Activated T-helper 2 cell treated with anti-CD3 and anti-CD28 coated beads, Interferon-gamma antibody, Interleukin-2, Interleukin-4, amounts not matched to agents 10 μg/mL and 5 μg/mL and 100 μg/mL, durations not matched to agents 14 hours and 24 hours and 36 hours (primary cell): ENCODE data around the gene PPME1. TPM values are rescaled to one million over a fixed set of nuclear protein-coding genes. Genes with fewer than 3 reads are reported as not detected.

Experiments
- DNase-seq: peaks from one replicate; pipeline ENCODE4 v3.0.0; 2021; ENCODE audit warnings: low spot score
- H3K27ac Mint-ChIP-seq: one replicate; pipeline ENCODE4 v1.8.0; 2021; ENCODE audit warnings: mixed read lengths
- H3K27me3 Mint-ChIP-seq: one replicate; pipeline ENCODE4 v1.8.0; 2021; ENCODE audit warnings: low read depth, mixed read lengths
- H3K36me3 Mint-ChIP-seq: one replicate; pipeline ENCODE4 v1.8.0; 2021; ENCODE audit warnings: low read depth, mixed read lengths
- H3K4me1 Mint-ChIP-seq: one replicate; pipeline ENCODE4 v1.8.0; 2021; ENCODE audit warnings: low read depth, mixed read lengths
- H3K4me3 Mint-ChIP-seq: one replicate; pipeline ENCODE4 v1.8.0; 2021; ENCODE audit warnings: low read depth, mild to moderate bottlenecking, moderate library complexity, mixed read lengths
- H3K9me3 Mint-ChIP-seq: one replicate; pipeline ENCODE4 v1.8.0; 2021; ENCODE audit warnings: mixed read lengths
- intact Hi-C: fragments of 100-400 bp; cut with micrococcal nuclease; formaldehyde crosslinking; loops from one replicate; pipeline ENCODE4 v1.15.1; 2023
- total RNA-seq: library from RNA; stranded (reverse); gene quantifications from 2 replicates; pipeline ENCODE4 v1.2.3, GENCODE V29; 2022

The PPME1 gene
- total RNA-seq, 1 donor from 2014 or later, result 67.5 TPM

DNA sequence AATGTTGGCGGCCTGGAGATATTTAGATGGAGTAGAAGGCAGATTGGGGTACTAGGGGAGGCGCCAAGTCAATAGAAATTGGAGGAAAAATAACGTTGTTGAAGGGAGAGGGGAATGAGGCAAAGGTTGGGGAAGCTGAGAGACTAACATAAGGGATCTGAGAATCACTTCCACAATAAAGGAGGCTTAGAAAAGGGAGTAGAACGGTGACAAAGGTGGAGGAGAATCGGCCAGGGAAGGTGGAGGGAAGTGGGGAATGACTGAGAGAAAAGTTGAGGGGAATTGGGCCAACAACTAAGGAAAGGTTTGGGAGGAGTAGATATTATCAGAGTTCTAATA is 510 bp downstream of the PPME1 start:
- DNase-seq, result no peak
- H3K4me3 Mint-ChIP-seq, result no peak overlapping the region
- intact Hi-C loops, result loop anchor here (2.0 to 5.0 kb wide), 7 partner anchors 33 to 384 kb away; partner anchors contain the start of genes COA4, LIPT2, MRPL48 and PAAF1
- peaks cover 13% of the 10 kb centered on the region for H3K4me1 Mint-ChIP-seq
- H3K27me3 Mint-ChIP-seq, result no peaks in the 10 kb centered on the region
- H3K9me3 Mint-ChIP-seq, result no peaks in the 10 kb centered on the region
- H3K27ac Mint-ChIP-seq, result no peak overlapping the region
- peaks cover 19% of the 10 kb centered on the region for H3K36me3 Mint-ChIP-seq

DNA sequence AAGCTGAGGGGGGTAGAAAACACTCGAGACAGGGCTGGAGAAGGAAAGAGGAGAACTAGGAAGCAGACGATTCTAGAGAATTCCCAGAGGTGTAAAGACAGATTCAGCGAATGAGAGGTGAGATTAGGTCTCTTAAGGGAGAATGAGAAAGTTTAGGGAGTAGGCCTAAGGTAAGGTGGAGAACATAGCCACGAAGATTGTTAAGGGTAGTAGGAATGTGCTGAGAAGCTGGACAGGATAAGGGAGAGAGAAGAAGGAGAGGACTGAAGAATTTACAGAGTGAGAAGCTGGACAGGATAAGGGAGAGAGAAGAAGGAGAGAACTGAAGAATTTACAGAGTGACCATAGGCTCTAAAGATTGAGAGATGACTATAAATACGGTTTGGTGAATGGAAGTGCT is 908 bp downstream of the PPME1 start:
- no peak overlapping the region for H3K4me3 Mint-ChIP-seq

DNA sequence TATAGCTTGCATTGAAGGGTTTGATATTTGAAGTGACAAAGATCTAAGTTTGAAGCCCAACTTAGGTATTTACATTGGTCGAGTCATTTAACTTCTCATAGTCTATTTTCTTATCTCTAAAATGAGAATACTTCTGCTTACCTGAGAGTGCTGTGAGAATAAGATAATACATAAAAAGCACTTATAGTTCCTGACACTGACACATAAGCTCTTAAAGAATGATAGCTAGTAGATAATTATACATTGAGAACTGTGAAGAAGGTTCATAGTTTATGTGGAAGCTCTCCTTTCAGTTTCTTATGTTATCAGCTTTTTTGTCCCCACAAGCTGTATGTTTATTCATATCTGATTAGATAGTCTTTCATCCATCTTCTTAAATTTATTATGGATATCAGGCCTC is 4.8 kb downstream of the PPME1 start:
- intact Hi-C loops, result no loop called here
- H3K4me3 Mint-ChIP-seq, result no peak overlapping the region
- H3K4me1 Mint-ChIP-seq, result peaks cover 16% of the 10 kb centered on the region
- H3K27ac Mint-ChIP-seq, result no peak overlapping the region
- no peaks in the 10 kb centered on the region for H3K27me3 Mint-ChIP-seq
- peaks cover 15% of the 10 kb centered on the region for H3K36me3 Mint-ChIP-seq
- no peaks in the 10 kb centered on the region for H3K9me3 Mint-ChIP-seq
- no peak for DNase-seq

More for the DNA sequence above, 908 bp downstream of the PPME1 start:
- no peaks in the 10 kb centered on the region for H3K27me3 Mint-ChIP-seq
- peaks cover 13% of the 10 kb centered on the region for H3K4me1 Mint-ChIP-seq
- H3K36me3 Mint-ChIP-seq, result peaks cover 15% of the 10 kb centered on the region
- H3K27ac Mint-ChIP-seq, result no peak overlapping the region
- DNase-seq, result no peak
- intact Hi-C loops, result loop anchor here (2.0 to 5.0 kb wide), 7 partner anchors 33 to 385 kb away; partner anchors contain the start of genes COA4, LIPT2, MRPL48 and PAAF1
- no peaks in the 10 kb centered on the region for H3K9me3 Mint-ChIP-seq

GRCh38 chr11:74179234-74180052 is 8.4 kb downstream of the PPME1 start:
- no peaks in the 10 kb centered on the region for H3K27me3 Mint-ChIP-seq
- intact Hi-C loops, result no loop called here
- peaks cover 15% of the 10 kb centered on the region for H3K4me1 Mint-ChIP-seq
- no peak overlapping the region for H3K27ac Mint-ChIP-seq
- peaks cover 17% of the 10 kb centered on the region for H3K36me3 Mint-ChIP-seq
- H3K9me3 Mint-ChIP-seq, result no peaks in the 10 kb centered on the region
- H3K4me3 Mint-ChIP-seq, result no peak overlapping the region
- no peak for DNase-seq

GRCh38 chr11:74182635-74183034 is 11.5 kb downstream of the PPME1 start:
- intact Hi-C loops, result no loop called here
- no peak overlapping the region for H3K4me3 Mint-ChIP-seq
- H3K27ac Mint-ChIP-seq, result no peak overlapping the region
- DNase-seq, result no peak
- H3K36me3 Mint-ChIP-seq, result peaks cover 26% of the 10 kb centered on the region
- peaks cover 13% of the 10 kb centered on the region for H3K4me1 Mint-ChIP-seq
- H3K27me3 Mint-ChIP-seq, result no peaks in the 10 kb centered on the region
- no peaks in the 10 kb centered on the region for H3K9me3 Mint-ChIP-seq

- H3K9me3 Mint-ChIP-seq, result peaks cover 3% of the 10 kb centered on the region
- H3K36me3 Mint-ChIP-seq, result peaks cover 35% of the 10 kb centered on the region
- intact Hi-C loops, result no loop called here
- H3K4me1 Mint-ChIP-seq, result peaks cover 14% of the 10 kb centered on the region
- no peak overlapping the region for H3K27ac Mint-ChIP-seq
- no peaks in the 10 kb centered on the region for H3K27me3 Mint-ChIP-seq
- no peak for DNase-seq
- H3K4me3 Mint-ChIP-seq, result no peak overlapping the region
These were observed 14.2 kb downstream of the PPME1 start for GRCh38 chr11:74185285-74185684.

DNA sequence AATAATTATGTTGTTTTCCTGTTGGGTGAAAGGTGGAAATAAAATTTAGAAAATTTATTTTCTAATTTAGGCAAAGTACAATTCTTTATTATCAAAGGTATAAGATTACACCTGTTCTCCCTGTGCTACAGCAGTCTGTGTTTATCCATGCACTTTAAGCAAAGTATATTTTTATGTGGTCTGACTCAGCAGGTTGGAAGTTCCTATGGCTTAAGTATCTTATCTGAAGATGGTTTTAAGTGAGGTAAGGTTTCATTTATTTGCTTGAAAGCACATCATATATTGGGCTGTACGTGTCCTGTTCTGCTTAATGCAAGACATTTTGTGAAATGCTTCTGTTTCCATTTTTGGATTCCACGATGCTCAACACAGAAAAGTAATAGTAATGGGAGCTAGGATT is 14.6 kb downstream of the PPME1 start:
- DNase-seq, result no peak
- Mint-ChIP-seq H3K27me3 (no peaks in the 10 kb centered on the region), H3K27ac (no peak overlapping the region), H3K4me3 (no peak overlapping the region), H3K36me3 (peaks cover 39% of the 10 kb centered on the region), H3K9me3 (peaks cover 7% of the 10 kb centered on the region), H3K4me1 (peaks cover 17% of the 10 kb centered on the region)
- intact Hi-C loops, result no loop called here

DNA sequence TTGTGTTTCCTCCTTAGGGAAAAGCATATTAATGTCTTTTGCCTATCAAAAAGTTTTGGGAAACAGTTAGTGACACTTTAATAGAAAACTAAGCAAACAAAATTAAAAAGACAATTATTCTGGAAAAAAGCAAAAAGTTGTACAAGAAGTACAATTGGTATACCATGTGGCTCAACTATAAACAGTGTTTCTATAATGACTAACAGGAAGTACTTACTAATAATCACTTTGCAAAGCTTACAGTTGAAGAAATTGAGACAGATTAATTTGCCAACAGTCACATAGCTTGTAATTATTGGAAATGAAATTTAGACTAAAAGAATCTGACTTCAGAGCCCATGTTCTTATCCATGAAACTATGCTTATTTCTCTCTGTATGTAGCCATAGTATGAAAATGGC is 24.7 kb downstream of the PPME1 start:
- intact Hi-C loops, result no loop called here

DNA sequence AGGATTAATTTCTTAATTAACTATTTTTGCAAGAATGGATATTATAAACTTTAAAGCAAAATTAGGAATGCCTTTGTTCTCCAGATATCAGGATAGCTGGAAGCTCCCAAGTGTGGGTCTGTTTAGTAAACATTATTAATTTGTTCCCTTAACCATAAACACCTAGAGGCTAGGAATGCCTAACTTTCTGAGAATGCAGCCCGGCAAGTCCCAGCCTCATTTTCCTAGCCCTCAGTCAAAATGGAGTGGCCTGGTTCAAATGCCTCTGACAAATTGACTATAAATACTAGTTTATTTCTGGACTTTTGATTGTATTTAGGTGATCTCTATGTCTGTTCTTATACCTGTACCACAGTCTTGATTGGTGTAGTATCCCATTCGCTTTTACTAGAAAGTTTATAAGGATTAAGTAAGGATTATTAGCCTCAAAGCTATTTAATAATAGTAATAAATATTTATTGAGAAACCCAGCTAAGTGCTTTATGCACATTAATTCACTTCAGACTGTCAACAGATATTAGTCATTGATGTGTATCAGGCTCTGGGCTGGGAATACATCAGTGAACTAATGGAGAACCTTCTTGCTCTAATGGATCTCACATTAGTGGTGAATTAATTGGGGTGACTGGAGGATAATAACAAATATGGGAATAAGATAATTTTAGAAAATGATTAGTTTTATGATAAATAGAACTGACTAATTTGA is 25.8 kb downstream of the PPME1 start:
- intact Hi-C loops, result no loop called here
- DNase-seq, result no peak
- H3K27me3 Mint-ChIP-seq, result no peaks in the 10 kb centered on the region
- no peak overlapping the region for H3K4me3 Mint-ChIP-seq
- peaks cover 46% of the 10 kb centered on the region for H3K36me3 Mint-ChIP-seq
- H3K4me1 Mint-ChIP-seq, result peaks cover 5% of the 10 kb centered on the region
- peaks cover 32% of the 10 kb centered on the region for H3K9me3 Mint-ChIP-seq
- H3K27ac Mint-ChIP-seq, result no peak overlapping the region

More for the DNA sequence above, 24.7 kb downstream of the PPME1 start:
- no peak for DNase-seq
- Mint-ChIP-seq H3K4me1 (peaks cover 5% of the 10 kb centered on the region), H3K9me3 (peaks cover 35% of the 10 kb centered on the region), H3K4me3 (no peak overlapping the region), H3K27ac (no peak overlapping the region), H3K27me3 (no peaks in the 10 kb centered on the region), H3K36me3 (peaks cover 54% of the 10 kb centered on the region)

DNA sequence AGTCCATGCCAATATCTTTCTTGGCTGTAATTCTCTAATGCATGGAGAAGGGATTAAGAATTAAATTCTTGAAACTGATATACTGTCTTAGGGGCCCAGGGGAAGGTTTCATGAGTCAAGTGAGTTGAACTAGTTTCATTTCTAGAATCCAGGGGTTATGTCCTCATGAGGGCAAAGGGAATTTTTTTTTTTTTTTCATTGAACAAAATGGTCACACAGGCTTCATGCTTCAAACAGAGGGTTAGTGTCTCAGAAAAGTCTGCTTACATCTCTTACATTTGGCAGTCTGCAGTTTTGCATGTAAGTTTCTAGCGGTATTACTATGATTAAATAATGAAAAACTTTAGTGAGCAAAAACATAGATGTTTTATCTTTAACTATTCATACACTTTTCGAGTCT is 32.9 kb downstream of the PPME1 start:
- Mint-ChIP-seq H3K36me3 (peaks cover 48% of the 10 kb centered on the region), H3K4me3 (no peak overlapping the region)
- intact Hi-C loops, result loop anchor here (2.0 kb wide), 1 partner anchor 33 kb away; the partner anchor contains the start of genes C2CD3 and PPME1

DNA sequence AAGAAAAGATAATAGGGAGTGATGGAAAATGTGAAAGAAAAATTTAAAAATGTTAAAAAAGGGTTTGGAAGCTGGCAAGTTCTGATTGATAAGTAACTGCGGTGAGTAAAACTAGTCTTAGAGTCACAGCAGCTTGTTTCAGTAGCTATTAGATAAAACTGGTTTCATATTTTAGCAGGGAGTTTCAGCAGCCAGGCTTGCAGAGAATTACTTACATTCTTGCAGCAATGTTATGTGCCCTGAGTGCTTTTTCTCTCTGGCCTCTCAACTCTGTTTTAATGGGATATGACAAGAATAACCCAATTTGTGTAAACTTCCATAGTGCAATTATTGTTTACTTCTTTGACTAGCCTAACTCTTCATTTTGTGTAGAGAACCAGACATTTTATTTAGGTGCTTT is 33.6 kb downstream of the PPME1 start:
- DNase-seq, result no peak
- H3K36me3 Mint-ChIP-seq, result peaks cover 49% of the 10 kb centered on the region
- no peak overlapping the region for H3K4me3 Mint-ChIP-seq
- H3K9me3 Mint-ChIP-seq, result no peaks in the 10 kb centered on the region
- H3K27ac Mint-ChIP-seq, result no peak overlapping the region
- intact Hi-C loops, result loop anchor here (2.0 kb wide), 1 partner anchor 34 kb away; the partner anchor contains the start of genes C2CD3 and PPME1
- peaks cover 20% of the 10 kb centered on the region for H3K4me1 Mint-ChIP-seq
- H3K27me3 Mint-ChIP-seq, result no peaks in the 10 kb centered on the region

More for the DNA sequence above, 32.9 kb downstream of the PPME1 start:
- peaks cover 4% of the 10 kb centered on the region for H3K9me3 Mint-ChIP-seq
- no peak for DNase-seq
- H3K27ac Mint-ChIP-seq, result no peak overlapping the region
- H3K27me3 Mint-ChIP-seq, result no peaks in the 10 kb centered on the region
- H3K4me1 Mint-ChIP-seq, result peaks cover 20% of the 10 kb centered on the region

- H3K27ac Mint-ChIP-seq, result no peak overlapping the region
- peaks cover 52% of the 10 kb centered on the region for H3K36me3 Mint-ChIP-seq
- H3K27me3 Mint-ChIP-seq, result no peaks in the 10 kb centered on the region
- intact Hi-C loops, result loop anchor here (2.0 kb wide), 1 partner anchor 34 kb away; the partner anchor contains the start of genes C2CD3 and PPME1
- no peak for DNase-seq
- no peaks in the 10 kb centered on the region for H3K9me3 Mint-ChIP-seq
- H3K4me1 Mint-ChIP-seq, result peaks cover 20% of the 10 kb centered on the region
- no peak overlapping the region for H3K4me3 Mint-ChIP-seq
These were observed 34.1 kb downstream of the PPME1 start for GRCh38 chr11:74205181-74205580.

DNA sequence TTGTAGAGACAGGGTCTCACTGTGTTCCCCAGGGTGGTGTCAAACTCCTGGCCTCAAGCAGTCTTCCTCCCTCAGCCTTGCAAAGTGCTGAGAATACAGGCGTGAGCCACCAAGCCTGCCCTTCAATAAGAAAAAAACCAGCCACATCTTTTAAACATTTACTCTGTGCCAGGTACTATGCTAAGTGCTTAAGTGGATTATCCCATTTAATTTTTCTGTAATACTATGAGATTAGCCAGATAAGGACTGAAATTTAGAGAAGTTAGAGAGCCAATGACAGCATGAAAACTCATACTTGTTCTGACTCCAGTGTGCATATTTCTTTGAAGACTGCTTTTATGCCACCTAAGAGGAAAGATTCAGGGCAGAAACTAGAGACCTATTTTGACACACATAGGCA is 35.7 kb downstream of the PPME1 start:
- intact Hi-C loops, result no loop called here
- Mint-ChIP-seq H3K4me3 (no peak overlapping the region), H3K36me3 (peaks cover 62% of the 10 kb centered on the region), H3K27ac (no peak overlapping the region), H3K4me1 (peaks cover 20% of the 10 kb centered on the region), H3K27me3 (no peaks in the 10 kb centered on the region), H3K9me3 (no peaks in the 10 kb centered on the region)
- no peak for DNase-seq
